NCI-H2171 treated with DMSO at 0.1 percent for 48 hours (cell line): ENCODE results near the gene FBXW8.
A peak's percentile ranks its signal among the peaks of the same experiment; 100 is the strongest.

ENCODE experiments used
- DNase-seq: peaks from one replicate; lab custom pipeline; 2025; lab: John Stamatoyannopoulos, UW

The FBXW8 gene

DNA sequence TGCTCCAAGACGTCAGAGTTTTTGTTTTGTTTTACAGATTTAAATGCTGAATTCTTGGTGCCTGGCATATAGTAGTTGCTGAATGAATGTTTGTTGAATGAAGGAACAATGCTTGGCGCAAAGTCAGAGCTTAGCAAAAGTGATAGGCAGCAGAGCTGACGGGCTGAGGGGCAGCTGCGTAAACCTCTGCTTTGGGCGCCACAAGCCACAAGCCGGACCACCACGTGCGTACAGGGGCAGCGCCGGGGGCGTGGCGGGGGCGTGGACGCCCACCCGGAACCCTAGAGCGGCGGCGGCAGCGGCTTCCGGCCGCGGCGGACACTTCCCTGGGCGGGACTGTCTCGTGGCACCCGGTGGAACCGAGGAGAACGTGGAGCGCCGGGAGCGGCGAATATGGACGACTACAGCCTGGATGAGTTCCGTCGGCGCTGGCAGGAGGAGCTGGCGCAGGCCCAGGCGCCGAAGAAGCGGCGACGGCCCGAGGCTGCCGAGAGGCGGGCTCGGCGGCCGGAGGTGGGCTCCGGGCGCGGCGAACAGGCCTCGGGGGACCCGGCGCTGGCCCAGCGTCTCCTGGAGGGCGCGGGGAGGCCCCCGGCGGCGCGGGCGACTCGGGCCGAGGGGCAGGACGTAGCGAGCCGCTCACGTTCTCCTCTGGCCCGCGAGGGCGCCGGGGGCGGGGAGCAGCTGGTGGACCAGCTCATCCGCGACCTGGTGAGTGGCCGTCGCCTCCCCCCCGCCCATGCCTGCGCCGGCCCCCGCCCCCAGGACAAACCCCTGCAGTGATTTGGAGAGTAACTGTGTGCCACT, at the start of gene FBXW8:
Gene FBXW8 (plus strand): TSS at position 306 of the 807 bp plus-strand sequence. CDS start 88 bp downstream, at position 394.
- peak; percentile 82 for DNase-seq

DNA sequence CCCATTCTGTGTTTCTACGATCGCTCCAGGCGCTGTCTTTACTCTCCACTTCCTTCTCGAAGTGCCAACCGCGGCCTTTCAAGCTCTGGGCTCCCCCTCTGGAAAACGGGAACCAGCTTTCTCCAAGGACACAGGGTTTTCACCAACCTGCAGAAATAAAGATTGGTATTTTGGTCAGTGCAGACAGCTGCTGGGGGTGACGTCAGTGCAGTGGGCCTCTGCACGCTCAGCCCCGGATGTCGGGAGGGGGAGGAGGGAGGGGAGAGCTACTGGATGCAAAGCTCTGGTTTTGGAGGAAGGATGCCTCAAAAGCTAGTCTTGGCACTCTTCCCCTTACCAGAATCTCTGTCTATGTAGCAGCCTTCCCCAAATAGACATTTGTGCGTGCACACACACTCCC, 49.4 kb upstream of the FBXW8 start:
- no peak for DNase-seq

DNA sequence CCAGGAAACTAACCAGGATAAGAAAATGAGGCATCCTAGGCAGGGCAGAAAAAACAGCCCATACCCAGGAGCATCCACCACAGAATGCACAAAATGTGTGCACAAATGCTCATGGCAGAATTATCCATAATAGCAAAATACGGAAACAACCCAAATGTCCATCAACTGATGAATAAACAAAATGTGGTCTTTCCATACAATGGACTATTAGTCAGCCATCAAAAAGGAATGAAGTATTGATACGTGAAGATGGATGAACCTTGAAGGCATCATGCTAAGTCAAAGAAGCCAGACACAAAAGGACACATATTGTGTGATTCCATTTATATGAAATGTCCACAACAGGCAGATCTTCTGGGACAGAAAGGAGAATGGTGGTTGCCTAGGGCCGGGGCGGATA, 48.6 kb upstream of the FBXW8 start:
- DNase-seq, result no peak

DNA sequence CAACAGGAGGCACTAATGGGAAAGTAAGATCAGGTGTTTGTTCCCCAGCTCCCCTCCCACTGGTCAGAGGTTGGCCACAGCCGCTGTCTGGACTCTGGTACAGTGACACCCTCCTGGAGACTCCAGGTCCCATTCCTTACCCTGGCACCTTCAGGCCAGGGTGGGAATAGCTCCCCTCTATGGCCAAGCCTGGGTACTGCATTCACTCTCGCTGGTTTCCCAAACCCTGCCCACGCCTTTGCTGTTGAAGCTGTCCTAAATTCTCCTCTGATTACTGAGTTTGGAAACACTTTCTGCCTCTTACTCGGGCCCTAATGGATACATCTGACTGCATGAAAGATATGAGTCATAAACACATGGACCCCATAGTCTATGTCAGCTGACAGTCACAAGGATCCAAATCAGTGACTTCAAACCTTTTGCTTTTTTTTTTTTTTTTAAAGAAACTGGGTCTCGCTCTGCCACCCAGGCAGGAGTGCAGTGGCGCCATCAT, 47.4 kb upstream of the FBXW8 start:
- no peak for DNase-seq

GRCh38 chr12:116864371-116865160, 46.2 kb upstream of the FBXW8 start:
- DNase-seq, result no peak

GRCh38 chr12:116867523-116867922, 43.2 kb upstream of the FBXW8 start:
- DNase-seq, result no peak

GRCh38 chr12:116870306-116870705, 40.4 kb upstream of the FBXW8 start:
- no peak for DNase-seq

DNA sequence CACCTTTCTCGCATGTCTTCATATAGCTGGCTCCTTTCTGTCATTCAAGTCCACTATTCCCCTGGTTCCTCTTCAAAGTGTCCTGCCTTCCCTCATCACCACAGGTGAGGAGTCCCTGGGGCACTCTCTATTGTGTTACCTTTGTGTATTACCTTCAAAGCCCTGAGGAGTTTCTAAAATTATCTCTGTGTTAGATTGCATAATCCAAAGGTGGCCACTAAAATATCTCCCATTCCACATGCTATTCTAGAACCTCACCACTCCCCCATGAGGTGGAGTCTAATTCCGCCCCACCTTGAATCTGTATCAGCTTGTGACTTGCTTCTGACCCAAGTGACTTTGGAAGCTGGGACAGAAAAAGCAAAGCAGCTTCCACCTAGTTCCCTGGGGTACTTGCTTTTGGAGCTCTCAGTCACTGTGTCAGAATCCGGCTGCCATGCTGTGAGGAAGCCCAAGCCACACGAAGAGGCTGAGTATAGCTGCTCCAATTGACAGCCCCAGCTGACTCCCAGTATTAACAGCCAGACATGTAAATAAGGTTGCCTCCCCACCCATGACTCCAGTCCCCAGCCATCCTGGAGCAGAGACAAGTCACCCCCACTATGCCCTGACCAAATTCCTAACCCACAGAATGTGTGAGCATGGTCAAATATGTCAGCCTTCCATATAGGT, 36.3 kb upstream of the FBXW8 start:
- no peak for DNase-seq

DNA sequence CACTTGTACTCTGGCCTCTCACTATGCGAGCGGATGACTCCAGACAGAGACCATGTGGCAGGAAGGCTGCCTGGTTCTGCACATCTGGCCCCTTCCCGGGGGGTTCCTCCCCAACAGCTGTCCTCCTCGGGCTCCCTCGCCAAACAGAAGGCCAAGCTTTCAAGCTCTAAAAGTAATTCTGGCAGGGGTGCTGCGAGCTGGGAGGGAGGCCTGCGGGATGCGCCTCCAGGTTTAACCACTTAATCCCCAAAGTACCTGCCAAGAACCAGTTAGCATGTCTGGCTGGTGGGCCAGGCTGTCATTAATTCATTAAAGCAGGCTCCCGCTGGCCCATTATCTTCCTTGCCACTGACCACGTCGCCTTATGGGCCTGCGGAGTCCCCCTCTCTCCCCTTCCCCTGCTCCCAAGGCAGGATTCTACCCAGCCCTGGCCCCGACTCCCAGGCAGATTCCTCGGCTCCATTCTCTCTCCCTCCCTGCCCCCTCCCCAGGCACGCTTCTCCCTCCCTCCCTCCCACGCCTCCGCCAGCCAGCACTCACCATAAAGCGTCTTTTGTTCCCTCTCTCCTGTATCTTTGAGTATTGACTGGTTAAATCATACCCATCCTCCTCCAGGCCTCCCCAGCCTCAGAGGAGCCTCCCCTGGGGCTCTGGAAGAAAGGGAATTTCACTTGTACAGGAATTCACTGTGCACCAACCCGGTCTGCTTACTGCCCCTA, 34.4 kb upstream of the FBXW8 start:
- DNase-seq, result peak; percentile 91

DNA sequence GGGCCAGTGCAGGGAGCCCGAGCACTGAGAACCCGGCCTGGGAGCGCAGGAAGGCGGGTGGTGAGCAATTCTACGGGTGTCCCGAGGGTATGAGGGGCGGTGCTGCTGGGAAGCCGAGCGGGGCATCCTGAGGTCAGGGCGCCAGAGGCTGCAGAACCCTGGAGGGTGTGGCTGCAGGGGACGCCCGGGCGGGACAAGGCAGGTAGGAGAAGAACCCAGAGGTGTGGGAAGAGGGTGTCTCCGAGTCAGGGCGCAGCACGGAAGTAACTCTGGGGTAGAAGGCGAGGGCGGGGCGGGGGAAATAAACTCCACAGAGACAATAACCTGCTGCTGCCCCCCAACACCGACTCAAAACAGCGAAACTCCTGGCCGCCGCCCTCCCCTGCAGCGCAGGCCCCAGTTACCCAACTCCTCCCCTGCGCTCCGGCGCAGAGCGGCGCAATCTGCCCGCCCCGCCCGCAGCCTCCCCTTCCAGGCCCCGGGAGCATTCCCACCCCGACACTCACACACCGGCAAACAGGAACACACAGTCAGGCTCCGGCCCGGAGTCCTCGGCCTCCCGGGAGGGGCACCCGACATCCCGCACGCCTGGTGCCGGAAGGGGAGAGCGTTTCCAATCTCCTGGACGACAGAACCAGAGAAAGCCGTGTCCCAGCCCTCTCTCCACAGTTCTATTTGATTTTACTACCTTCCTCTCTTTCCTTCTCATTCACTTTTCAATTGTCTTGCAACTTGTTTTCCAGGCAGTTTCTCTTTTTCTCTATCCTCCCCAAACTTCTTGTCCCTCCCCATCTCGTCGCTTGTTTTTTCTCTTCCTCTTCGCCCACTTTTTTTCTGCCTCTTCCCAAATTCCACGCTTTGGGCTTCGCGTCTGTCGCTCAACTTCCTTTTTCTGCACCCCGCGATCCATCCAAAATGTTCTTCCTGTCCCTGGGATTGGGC, 31.9 kb upstream of the FBXW8 start:
- DNase-seq, result no peak

GRCh38 chr12:116879509-116880212, 31.1 kb upstream of the FBXW8 start:
- DNase-seq, result no peak

GRCh38 chr12:116880213-116880816, 30.4 kb upstream of the FBXW8 start:
- peak; percentile 19 for DNase-seq

DNA sequence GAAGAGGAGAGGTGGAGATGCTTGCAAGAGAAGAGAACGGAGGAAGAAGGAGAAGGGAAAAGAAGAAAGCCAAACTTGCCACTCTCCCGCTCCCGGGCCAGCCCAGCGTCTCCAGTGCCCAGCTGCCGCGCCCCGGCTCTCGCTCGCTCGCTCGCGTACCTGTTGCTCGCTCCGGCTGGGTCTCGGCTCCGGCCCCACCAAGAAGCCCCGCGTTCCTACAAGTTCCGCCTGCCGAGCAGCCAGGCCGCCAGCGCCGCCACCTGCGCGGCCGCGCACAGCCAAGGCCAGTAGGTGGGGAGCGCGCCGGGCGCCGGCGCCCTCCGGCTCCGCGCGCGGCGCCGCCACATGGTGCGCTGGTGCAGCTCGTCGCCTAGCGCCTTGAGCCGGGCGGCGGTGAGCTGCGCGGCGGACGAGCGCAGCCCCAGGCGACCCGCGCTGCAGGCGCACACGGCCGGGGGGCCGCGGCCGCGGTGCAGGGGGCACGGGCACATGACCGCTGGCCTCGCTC, 29.9 kb upstream of the FBXW8 start:
- DNase-seq, result peak; percentile 53

- DNase-seq, result peak; percentile 45
Observed at GRCh38 chr12:116881325-116881876, 29.3 kb upstream of the FBXW8 start, which contains the start of gene HRK. Gene HRK (minus strand): TSS chr12:116881441. CDS start chr12:116881307, 134 bp downstream.

DNA sequence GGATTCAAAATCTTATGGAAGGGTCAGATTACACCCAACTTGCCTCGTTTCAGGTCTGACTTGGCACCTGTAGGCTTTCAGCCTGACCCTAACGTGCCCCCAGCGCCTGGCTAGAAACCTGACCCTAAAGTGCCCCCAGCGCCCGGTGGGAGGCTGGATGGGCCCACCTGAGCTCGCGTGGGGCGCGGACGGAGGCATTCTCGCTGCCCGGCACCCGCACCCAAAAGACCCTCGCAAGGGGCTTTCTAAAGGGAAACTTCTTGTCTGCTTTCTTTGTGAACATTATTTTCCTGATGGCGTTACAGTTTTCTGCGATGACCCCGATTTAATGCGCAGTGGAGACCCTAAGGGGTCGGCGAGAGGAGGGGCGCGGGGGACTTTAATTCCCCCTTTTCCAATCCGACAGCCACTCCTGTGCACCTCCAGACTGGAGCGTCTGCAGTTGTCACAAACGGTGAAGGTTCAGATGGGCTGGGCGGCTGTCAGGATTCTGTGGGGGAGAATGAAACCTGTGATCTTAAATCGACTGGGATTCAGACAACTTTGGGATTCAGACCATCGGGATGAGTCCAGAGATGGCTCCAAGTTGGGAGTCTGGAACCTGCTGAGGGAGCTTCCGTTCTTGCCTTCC, 28.8 kb upstream of the FBXW8 start:
- no peak for DNase-seq

- no peak for DNase-seq
Observed at GRCh38 chr12:116882742-116883141, 28.0 kb upstream of the FBXW8 start.

DNA sequence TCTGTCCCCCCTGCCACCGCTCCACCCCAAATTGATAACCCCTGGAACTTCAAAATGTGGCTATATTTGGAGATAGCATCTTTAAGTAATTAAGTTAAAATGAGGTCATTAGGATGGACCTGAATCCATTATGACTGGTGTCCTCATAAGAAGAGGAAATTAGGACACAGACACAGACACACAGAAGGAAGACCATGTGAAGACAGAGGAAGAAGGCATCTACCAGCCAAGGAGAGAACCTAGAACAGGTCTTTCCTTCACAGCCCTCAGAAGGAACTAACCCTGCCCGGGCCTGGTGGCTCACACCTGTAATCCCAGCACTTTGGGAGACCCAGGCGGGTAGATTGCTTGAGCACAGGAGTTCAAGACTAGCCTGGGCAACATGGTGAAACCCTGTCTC, 25.9 kb upstream of the FBXW8 start:
- no peak for DNase-seq

GRCh38 chr12:116885491-116885890, 25.3 kb upstream of the FBXW8 start:
- DNase-seq, result no peak
